Fibroblast of lung (primary cell): ENCODE results near the gene MEGF8. TPM values are rescaled to one million over a fixed set of nuclear protein-coding genes. Genes with fewer than 3 reads are reported as not detected.

Experiments
- DNase-seq, 2 donors: peaks; one replicate each; pipeline versions ENCODE4 v3.0.0 to v3.0.0-alpha.2; 2010; ENCODE audit warnings: low read depth in 2 of 2
- H2AFZ ChIP-seq: 2 replicates; pipeline ENCODE4 v1.5.1; 2012; ENCODE audit warnings: low read length, control low read depth, inconsistent platforms
- H3K27ac ChIP-seq: 2 replicates; pipeline ENCODE4 v1.5.1; 2011; ENCODE audit warnings: low read length, control low read depth; ENCODE audit not compliant: insufficient read depth
- H3K27me3 ChIP-seq: 2 replicates; pipeline ENCODE4 v1.5.1; 2011; ENCODE audit warnings: mild to moderate bottlenecking, low read length; ENCODE audit not compliant: control insufficient read depth, insufficient read depth
- H3K36me3 ChIP-seq: 2 replicates; pipeline ENCODE4 v1.5.1; 2011; ENCODE audit warnings: low read length; ENCODE audit not compliant: control insufficient read depth, insufficient read depth
- H3K4me1 ChIP-seq: 2 replicates; pipeline ENCODE4 v1.5.1; 2011; ENCODE audit warnings: low read length; ENCODE audit not compliant: control insufficient read depth, insufficient read depth; ENCODE audit errors: extremely low read depth
- H3K4me2 ChIP-seq: 2 replicates; pipeline ENCODE4 v1.5.1; 2011; ENCODE audit warnings: low read length, control low read depth; ENCODE audit not compliant: insufficient read depth; ENCODE audit errors: extremely low read depth
- H3K4me3 ChIP-seq, 4 experiments: fragments of 200-600 bp in 1 of 4; sonication (generic) in 1 of 4; replicated peaks in 1 of 4; 2 replicates each; pipeline ENCODE4 v1.5.1; 2011 to 2016; ENCODE audit warnings: low read length in 4 of 4, low read depth in 3 of 4, mild to moderate bottlenecking in 3 of 4, control low read depth in 2 of 4, inconsistent platforms in 1 of 4, mixed read lengths in 1 of 4; ENCODE audit not compliant: insufficient read depth in 1 of 4; ENCODE audit errors: control extremely low read depth in 1 of 4
- H3K79me2 ChIP-seq: 2 replicates; pipeline ENCODE4 v1.5.1; 2012; ENCODE audit warnings: mild to moderate bottlenecking, low read length, inconsistent platforms; ENCODE audit not compliant: control insufficient read depth, insufficient read depth
- H3K9ac ChIP-seq: 2 replicates; pipeline ENCODE4 v1.5.1; 2011; ENCODE audit warnings: mild to moderate bottlenecking, low read length, control low read depth; ENCODE audit not compliant: insufficient read depth
- H3K9me3 ChIP-seq: 2 replicates; pipeline ENCODE4 v1.5.1; 2012; ENCODE audit warnings: low read depth, low read length; ENCODE audit not compliant: control insufficient read depth, insufficient read depth
- H4K20me1 ChIP-seq: 2 replicates; pipeline ENCODE4 v1.5.1; 2011; ENCODE audit warnings: low read length; ENCODE audit not compliant: control insufficient read depth, insufficient read depth; ENCODE audit errors: extremely low read depth
- EZH2 ChIP-seq: IDR thresholded peaks from 2 replicates; pipeline ENCODE4 v1.5.1; 2012; ENCODE audit warnings: low read length, control low read depth, mild to moderate bottlenecking; ENCODE audit errors: missing control alignments
- polyA plus RNA-seq, 2 donors: library from polyadenylated mRNA; depleted of rRNA in 1 of 2; stranded (reverse) in 1 of 2; unstranded in 1 of 2; fragments of >200 nt; gene quantifications; 2 replicates each; pipeline ENCODE4 v1.2.1, GENCODE V29; 2011 to 2012; ENCODE audit warnings: missing spikeins in 1 of 2
- total RNA-seq: library from RNA; depleted of rRNA; stranded (reverse); fragments of >200 nt; gene quantifications from 2 replicates; pipeline ENCODE4 v1.2.1, GENCODE V29; 2014
- TF ChIP-seq, protein P1 (sequence below), 2 donors: IDR thresholded peaks in 1 of 2; conservative IDR thresholded peaks in 1 of 2; 1 replicate in 1 of 2; 2 replicates in 1 of 2; pipeline ENCODE4 v1.5.1; 2011 to 2012; ENCODE audit warnings: low read length in 2 of 2, control low read depth in 1 of 2, inconsistent platforms in 1 of 2, low read depth in 1 of 2, mild to moderate bottlenecking in 1 of 2

MEGF8 gene
- total and polyA plus RNA-seq, 2 donors (not counting 1 experiment from before 2014, with no cell fraction given) = 9.3 to 27.6 TPM

DNA sequence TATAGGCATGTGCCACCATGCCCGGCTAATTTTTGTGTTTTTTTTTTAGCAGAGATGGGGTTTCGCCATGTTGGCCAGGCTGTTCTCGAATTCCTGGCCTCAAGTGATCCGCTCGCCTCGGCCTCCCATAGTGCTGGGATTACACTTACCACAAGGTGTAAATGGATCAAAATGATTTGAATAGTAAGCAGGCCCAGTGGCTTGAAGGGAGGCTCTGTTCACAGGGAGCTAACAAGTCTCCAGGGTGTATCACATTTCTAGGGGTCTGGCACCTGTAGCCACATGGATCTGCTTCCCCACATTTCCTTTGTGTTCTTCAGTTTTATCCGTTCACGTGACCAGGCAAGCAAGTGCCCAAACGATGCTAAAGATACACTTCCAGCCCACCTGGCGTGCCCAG lies 78.2 kb downstream of the MEGF8 start:
- no peak for TF ChIP-seq EZH2
- TF ChIP-seq, protein P1, sequence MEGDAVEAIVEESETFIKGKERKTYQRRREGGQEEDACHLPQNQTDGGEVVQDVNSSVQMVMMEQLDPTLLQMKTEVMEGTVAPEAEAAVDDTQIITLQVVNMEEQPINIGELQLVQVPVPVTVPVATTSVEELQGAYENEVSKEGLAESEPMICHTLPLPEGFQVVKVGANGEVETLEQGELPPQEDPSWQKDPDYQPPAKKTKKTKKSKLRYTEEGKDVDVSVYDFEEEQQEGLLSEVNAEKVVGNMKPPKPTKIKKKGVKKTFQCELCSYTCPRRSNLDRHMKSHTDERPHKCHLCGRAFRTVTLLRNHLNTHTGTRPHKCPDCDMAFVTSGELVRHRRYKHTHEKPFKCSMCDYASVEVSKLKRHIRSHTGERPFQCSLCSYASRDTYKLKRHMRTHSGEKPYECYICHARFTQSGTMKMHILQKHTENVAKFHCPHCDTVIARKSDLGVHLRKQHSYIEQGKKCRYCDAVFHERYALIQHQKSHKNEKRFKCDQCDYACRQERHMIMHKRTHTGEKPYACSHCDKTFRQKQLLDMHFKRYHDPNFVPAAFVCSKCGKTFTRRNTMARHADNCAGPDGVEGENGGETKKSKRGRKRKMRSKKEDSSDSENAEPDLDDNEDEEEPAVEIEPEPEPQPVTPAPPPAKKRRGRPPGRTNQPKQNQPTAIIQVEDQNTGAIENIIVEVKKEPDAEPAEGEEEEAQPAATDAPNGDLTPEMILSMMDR (conservative IDR thresholded peaks at IDR 0.05 in 1 of 2, IDR thresholded peaks at IDR 0.05 in 1 of 2; ENCODE audit: low read depth in 1 of 2, low read length in 2 of 2) = no peak
- Histone ChIP-seq H3K27ac (no peak overlapping the region), H4K20me1 (no peaks in the 10 kb centered on the region), H3K4me1 (peaks cover 2% of the 10 kb centered on the region), H3K36me3 (no peaks in the 10 kb centered on the region), H3K27me3 (no peaks in the 10 kb centered on the region), H3K9me3 (no peaks in the 10 kb centered on the region), H3K4me3 (no peak overlapping the region), H3K4me2 (no peak overlapping the region), H3K79me2 (no peaks in the 10 kb centered on the region), H3K9ac (no peak overlapping the region), H2AFZ (no peak overlapping the region)
- no peak for DNase-seq

DNA sequence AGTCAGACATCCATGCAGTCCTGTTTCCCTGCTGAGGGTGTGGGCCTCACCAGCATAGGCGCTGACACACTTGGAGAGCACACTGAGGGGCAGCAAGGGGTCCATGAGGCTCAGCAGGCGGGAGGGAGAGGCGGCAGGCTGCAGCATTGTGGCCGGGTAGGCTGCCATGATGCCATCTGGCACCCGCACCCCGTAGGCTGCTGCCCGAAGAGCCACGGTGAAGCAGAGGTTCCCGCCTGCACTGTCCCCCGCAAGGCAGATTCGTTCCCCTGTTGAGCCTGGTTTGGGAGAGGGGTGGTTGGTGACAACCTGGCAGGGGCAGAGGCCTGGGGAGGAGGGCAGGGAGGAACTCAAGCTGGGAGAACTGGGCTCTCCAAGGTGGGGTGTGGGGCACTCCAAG lies 80.7 kb downstream of the MEGF8 start:
- Histone ChIP-seq H3K4me1 (peaks cover under 1% of the 10 kb centered on the region), H4K20me1 (no peaks in the 10 kb centered on the region), H3K36me3 (no peaks in the 10 kb centered on the region), H3K27ac (no peak overlapping the region), H3K27me3 (no peaks in the 10 kb centered on the region), H3K9me3 (no peaks in the 10 kb centered on the region), H3K79me2 (no peaks in the 10 kb centered on the region), H3K4me3 (no peak overlapping the region), H3K9ac (no peak overlapping the region), H2AFZ (no peak overlapping the region), H3K4me2 (no peak overlapping the region)
- no peak for DNase-seq
- TF ChIP-seq, protein P1 (conservative IDR thresholded peaks at IDR 0.05 in 1 of 2, IDR thresholded peaks at IDR 0.05 in 1 of 2; ENCODE audit: low read depth in 1 of 2, low read length in 2 of 2) = no peak
- no peak for TF ChIP-seq EZH2

GRCh38 chr19:42407085-42407815 lies 81.8 kb downstream of the MEGF8 start:
- DNase-seq = no peak

More at GRCh38 chr19:42407085-42407815, 81.8 kb downstream of the MEGF8 start:
- TF ChIP-seq, protein P1 (conservative IDR thresholded peaks at IDR 0.05 in 1 of 2, IDR thresholded peaks at IDR 0.05 in 1 of 2; ENCODE audit: low read depth in 1 of 2, low read length in 2 of 2) = no peak
- TF ChIP-seq EZH2 = no peak
- no peaks in the 10 kb centered on the region for H3K9me3 ChIP-seq
- no peaks in the 10 kb centered on the region for H3K27me3 ChIP-seq
- no peak overlapping the region for H3K4me3 ChIP-seq
- no peak overlapping the region for H3K27ac ChIP-seq
- H3K9ac ChIP-seq = no peak overlapping the region
- no peaks in the 10 kb centered on the region for H3K79me2 ChIP-seq
- no peak overlapping the region for H3K4me2 ChIP-seq
- no peaks in the 10 kb centered on the region for H4K20me1 ChIP-seq
- no peak overlapping the region for H2AFZ ChIP-seq
- no peaks in the 10 kb centered on the region for H3K4me1 ChIP-seq
- H3K36me3 ChIP-seq = no peaks in the 10 kb centered on the region
